H1 (cell line): ENCODE measurements around the gene ZNF91. TPM values are rescaled to one million over a fixed set of nuclear protein-coding genes. Genes with fewer than 3 reads are reported as not detected.

Experiments used
- CTCF ChIA-PET: fragments of 300-600 bp; sonication (Branson Sonifier 250); formaldehyde crosslinking; loops from one replicate; lab custom pipeline; 2021; ENCODE audit not compliant: partially characterized antibody; lab: Charles Lee
- POLR2A ChIA-PET: fragments of 300-600 bp; sonication (Branson Sonifier 250); formaldehyde crosslinking; loops from one replicate; lab custom pipeline; 2021; ENCODE audit warnings: inconsistent platforms; ENCODE audit not compliant: partially characterized antibody; lab: Charles Lee
- DNase-seq, 2 experiments: peaks; one replicate each; pipeline versions ENCODE4 v3.0.0 to v3.0.0-alpha.2; 2010 to 2022; ENCODE audit warnings: low spot score in 2 of 2, low read depth in 1 of 2, mixed read lengths in 1 of 2
- FAIRE-seq: peaks from 2 replicates; lab custom pipeline; 2011; peaks lifted over from hg19 to GRCh38; lab: Jason Lieb, UNC
- H2AFZ ChIP-seq: 2 replicates; pipeline ENCODE4 v1.8.1; 2012; ENCODE audit warnings: low read length, inconsistent platforms
- H2AK5ac ChIP-seq: 2 replicates; pipeline ENCODE4 v1.6.1; 2013; ENCODE audit warnings: low read depth, low read length
- H2BK120ac ChIP-seq: replicated peaks from 2 replicates; pipeline ENCODE3; 2013; ENCODE audit warnings: low read depth, low read length, inconsistent platforms
- H2BK12ac ChIP-seq: 2 replicates; pipeline ENCODE4 v1.6.1; 2013; ENCODE audit warnings: low read depth, low read length
- H2BK15ac ChIP-seq: 2 replicates; pipeline ENCODE4 v1.6.1; 2013; ENCODE audit warnings: low read length
- H2BK20ac ChIP-seq: 2 replicates; pipeline ENCODE4 v1.6.1; 2013; ENCODE audit warnings: low read length
- H2BK5ac ChIP-seq: 2 replicates; pipeline ENCODE4 v1.6.1; 2013; ENCODE audit warnings: low read depth, low read length
- H3K14ac ChIP-seq: 2 replicates; pipeline ENCODE4 v1.6.1; 2013; ENCODE audit warnings: inconsistent platforms; ENCODE audit not compliant: insufficient read length
- H3K18ac ChIP-seq: 2 replicates; pipeline ENCODE4 v1.6.1; 2013; ENCODE audit warnings: low read length; ENCODE audit errors: extremely low read depth
- H3K23ac ChIP-seq: 2 replicates; pipeline ENCODE4 v1.6.1; 2013; ENCODE audit warnings: inconsistent platforms; ENCODE audit not compliant: insufficient read length
- H3K23me2 ChIP-seq: 2 replicates; pipeline ENCODE4 v1.6.1; 2013; ENCODE audit warnings: low read depth, low read length
- H3K27ac ChIP-seq: 2 replicates; pipeline ENCODE4 v1.6.1; 2011; ENCODE audit warnings: low read depth, low read length, inconsistent platforms
- H3K27me3 ChIP-seq, 4 experiments: replicated peaks in 1 of 4; 1 replicate in 1 of 4; 2 replicates in 3 of 4; pipeline versions ENCODE4 v1.6.1 to v1.8.1; 2011 to 2013; ENCODE audit warnings: low read length in 3 of 4, mild to moderate bottlenecking in 3 of 4, inconsistent platforms in 2 of 4, mixed read lengths in 2 of 4, moderate library complexity in 1 of 4; ENCODE audit not compliant: control insufficient read depth in 3 of 4, insufficient read depth in 3 of 4; ENCODE audit errors: extremely low read depth in 1 of 4
- H3K36me3 ChIP-seq, 4 experiments: 2 replicates each; pipeline versions ENCODE4 v1.6.1 to v1.8.1; 2011 to 2013; ENCODE audit warnings: mild to moderate bottlenecking in 4 of 4, low read length in 3 of 4, moderate library complexity in 2 of 4, control low read depth in 1 of 4, inconsistent platforms in 1 of 4; ENCODE audit not compliant: insufficient read depth in 4 of 4, control insufficient read depth in 2 of 4
- H3K4ac ChIP-seq: replicated peaks from 2 replicates; pipeline ENCODE3; 2013; ENCODE audit warnings: low read length, low read depth, mixed read lengths, inconsistent platforms; ENCODE audit not compliant: insufficient read length
- H3K4me1 ChIP-seq, 4 experiments: replicated peaks in 1 of 4; 1 replicate in 1 of 4; 2 replicates in 3 of 4; pipeline versions ENCODE4 v1.6.1 to v1.8.1; 2011 to 2013; ENCODE audit warnings: low read length in 3 of 4, inconsistent platforms in 2 of 4, mixed read lengths in 1 of 4; ENCODE audit not compliant: insufficient read depth in 4 of 4, control insufficient read depth in 3 of 4
- H3K4me2 ChIP-seq, 2 experiments: 2 replicates each; pipeline versions ENCODE4 v1.6.1 to v1.8.1; 2011 to 2013; ENCODE audit warnings: low read depth in 2 of 2, low read length in 2 of 2, control low read depth in 1 of 2, inconsistent platforms in 1 of 2, mild to moderate bottlenecking in 1 of 2; ENCODE audit not compliant: insufficient read depth in 1 of 2
- H3K4me3 ChIP-seq, 4 experiments: fragments of 200-600, 300-600 bp in 1 of 4; sonication (generic), shearing (Covaris generic), sonication (Bioruptor Twin) in 1 of 4; 2 replicates each; pipeline versions ENCODE4 v1.5.1 to v1.8.1; 2011 to 2016; ENCODE audit warnings: low read length in 4 of 4, low read depth in 3 of 4, control low read depth in 2 of 4, inconsistent platforms in 2 of 4, mild to moderate bottlenecking in 2 of 4, mixed read lengths in 1 of 4, moderate library complexity in 1 of 4; ENCODE audit not compliant: insufficient read depth in 2 of 4; ENCODE audit errors: extremely low read depth in 1 of 4
- H3K56ac ChIP-seq: replicated peaks from 2 replicates; pipeline ENCODE3; 2013; ENCODE audit warnings: low read depth, mild to moderate bottlenecking, mixed read lengths, low read length, inconsistent platforms; ENCODE audit not compliant: insufficient read length
- H3K79me1 ChIP-seq: 2 replicates; pipeline ENCODE4 v1.6.1; 2013; ENCODE audit warnings: low read depth, low read length, control low read depth
- H3K79me2 ChIP-seq, 2 experiments: 2 replicates each; pipeline versions ENCODE4 v1.6.1 to v1.8.1; 2012 to 2013; ENCODE audit warnings: low read length in 2 of 2, mild to moderate bottlenecking in 2 of 2, inconsistent platforms in 1 of 2; ENCODE audit not compliant: insufficient read depth in 2 of 2, control insufficient read depth in 1 of 2
- H3K9ac ChIP-seq, 4 experiments: replicated peaks in 1 of 4; 1 replicate in 1 of 4; 2 replicates in 3 of 4; pipeline versions ENCODE4 v1.6.1 to v1.8.1; 2011 to 2013; ENCODE audit warnings: low read depth in 3 of 4, low read length in 3 of 4, control low read depth in 2 of 4, mild to moderate bottlenecking in 2 of 4, moderate library complexity in 2 of 4, inconsistent platforms in 1 of 4; ENCODE audit errors: extremely low read depth in 1 of 4
- H3K9me3 ChIP-seq, 2 experiments: 2 replicates each; pipeline versions ENCODE4 v1.6.1 to v1.8.1; 2012 to 2013; ENCODE audit warnings: mild to moderate bottlenecking in 2 of 2, moderate library complexity in 2 of 2, control low read depth in 1 of 2, inconsistent platforms in 1 of 2, low read depth in 1 of 2, low read length in 1 of 2, mixed read lengths in 1 of 2; ENCODE audit not compliant: insufficient read depth in 2 of 2
- H4K20me1 ChIP-seq, 2 experiments: replicated peaks in 1 of 2; 2 replicates each; pipeline versions ENCODE3 to v1.8.1; 2011 to 2013; ENCODE audit warnings: inconsistent platforms in 2 of 2, low read length in 2 of 2, mild to moderate bottlenecking in 1 of 2; ENCODE audit not compliant: insufficient read depth in 2 of 2, control insufficient read depth in 1 of 2
- H4K5ac ChIP-seq: 2 replicates; pipeline ENCODE4 v1.6.1; 2013; ENCODE audit warnings: low read length, low read depth, mixed read lengths, inconsistent platforms; ENCODE audit not compliant: insufficient read length
- H4K8ac ChIP-seq: 2 replicates; pipeline ENCODE4 v1.8.0; 2013; ENCODE audit warnings: mild to moderate bottlenecking, moderate library complexity, low read length, inconsistent platforms; ENCODE audit not compliant: insufficient read depth; ENCODE audit errors: extremely low read depth
- H4K91ac ChIP-seq: replicated peaks from 2 replicates; pipeline ENCODE3; 2013; ENCODE audit warnings: low read length, mixed read lengths, inconsistent platforms; ENCODE audit not compliant: insufficient read length
- KDM1A ChIP-seq: fragments of 200-600, 300-600 bp; sonication (generic); IDR thresholded peaks from 2 replicates; pipeline ENCODE4 v1.7.1; 2016; ENCODE audit warnings: mild to moderate bottlenecking, low read length, borderline replicate concordance
- NRF1 ChIP-seq: IDR thresholded peaks from 2 replicates; pipeline ENCODE4 v1.6.1; 2011; ENCODE audit warnings: mild to moderate bottlenecking, low read depth, low read length, improper control_type of control experiment
- SAP30 ChIP-seq: fragments of 300-600 bp; sonication (generic); IDR thresholded peaks from 2 replicates; pipeline ENCODE4 v1.7.1; 2012; ENCODE audit warnings: low read length, moderate library complexity, mild to moderate bottlenecking, inconsistent platforms; ENCODE audit not compliant: insufficient read depth, insufficient replicate concordance
- TCF12 ChIP-seq: IDR thresholded peaks from 2 replicates; pipeline ENCODE4 v1.6.1; 2011; ENCODE audit warnings: low read depth, mild to moderate bottlenecking, low read length
- WGBS, 2 experiments: shearing (Covaris generic) in 1 of 2; methylation state at CpG; one replicate each; pipeline versions ENCODE4 v1.1.6 to v1.1.7; 2013 to 2015; ENCODE audit warnings: low lambda C conversion rate in 2 of 2, mixed read lengths in 2 of 2, inconsistent platforms in 1 of 2, low coverage in 1 of 2, missing lambda C conversion rate in 1 of 2; ENCODE audit not compliant: insufficient replicate concordance in 2 of 2, insufficient coverage in 1 of 2, insufficient read length in 1 of 2; ENCODE audit errors: extremely low coverage in 1 of 2, missing lambda C conversion rate in 1 of 2; 5-methylcytosine and 5-hydroxymethylcytosine counted together
- polyA plus RNA-seq, 7 experiments: library from polyadenylated mRNA; depleted of rRNA in 3 of 7; stranded (reverse) in 5 of 7; unstranded in 2 of 7; fragments of >200 nt in 5 of 7; fragments of 200-250 nt in 2 of 7; gene quantifications; 1 replicate in 5 of 7; 2 replicates in 1 of 7; 4 replicates in 1 of 7; pipeline versions ENCODE4 v1.2.1 to v1.2.3, GENCODE V29; 2011 to 2013; ENCODE audit warnings: missing spikeins in 2 of 7, mixed read lengths in 2 of 7
- total RNA-seq: library from RNA; stranded (reverse); fragmentation: NEBNext Ultra II Directional; extraction: Animal tissue kit (Norgen Biotek cat#: 25700); gene quantifications from 2 replicates; pipeline ENCODE4 v1.2.1, GENCODE V29; 2021

The ZNF91 gene
- total and polyA plus RNA-seq, 2 of the 8 experiments (the other 6 are each of a cell fraction or from before 2014, with no cell fraction given) = 16.5 to 35.1 TPM

GRCh38 chr19:23406091-23406490 is 10.8 kb upstream of the ZNF91 start:
- TF ChIP-seq SAP30 (no peak), NRF1 (no peak), KDM1A (no peak), TCF12 (no peak)
- H3K27me3 ChIP-seq = no peaks in the 10 kb centered on the region
- CTCF ChIA-PET = no interaction called here

More at GRCh38 chr19:23406091-23406490, 10.8 kb upstream of the ZNF91 start:
- Histone ChIP-seq H3K79me2 (peaks cover 0 to 55% of the 10 kb centered on the region in 2 experiments; a peak in 3 of 4 replicates), H3K18ac (no peak overlapping the region), H4K8ac (no peak overlapping the region), H3K14ac (no peak overlapping the region), H3K4ac (no peak overlapping the region), H3K23ac (no peak overlapping the region), H2BK12ac (no peak overlapping the region), H3K79me1 (peaks cover 10% of the 10 kb centered on the region), H3K56ac (no peak overlapping the region), H2AFZ (no peak overlapping the region), H4K5ac (no peak overlapping the region), H3K23me2 (no peaks in the 10 kb centered on the region), H2AK5ac (no peak overlapping the region), H4K20me1 (peaks cover 3 to 4% of the 10 kb centered on the region in 2 experiments), H3K4me3 (no peak overlapping the region), H2BK20ac (no peak overlapping the region), H4K91ac (no peak overlapping the region), H3K9me3 (no peaks in the 10 kb centered on the region), H2BK5ac (no peak overlapping the region), H3K9ac (no peak overlapping the region), H3K4me1 (no peaks in the 10 kb centered on the region), H3K36me3 (peaks cover 4 to 44% (median 31%) of the 10 kb centered on the region in 4 experiments; a peak in 7 of 8 replicates), H3K27ac (no peak overlapping the region), H3K4me2 (no peak overlapping the region), H2BK120ac (no peak overlapping the region), H2BK15ac (no peak overlapping the region)
- FAIRE-seq (no peak), DNase-seq (no peak)
- POLR2A ChIA-PET = interaction anchor here (0.6 to 1.0 kb wide), 2 partner anchors 9 to 133 kb away, joined by 3 read pairs; no protein-coding TSS in a partner anchor
- WGBS, 2 experiments = 92% methylated on average over 2 of the region's 2 CpGs; no CpG with 5 or more reads in 1 of the 2 experiments
